ENCODE measurements around the gene HORMAD2. TPM values are rescaled to one million over a fixed set of nuclear protein-coding genes. Genes with fewer than 3 reads are reported as not detected.

The HORMAD2 gene
- total and polyA plus RNA-seq, 4 experiments from 2014 or later, result not detected

- no peaks in the 10 kb centered on the region for H3K27me3 ChIP-seq (ENCODE audit: insufficient read depth, low read length)
- Mint-ChIP-seq H3K27ac (peak overlapping the region in 4 of 7 donors; percentile 31 to 58 (median 48)), H3K27me3 (peaks cover 0 to 2% of the 10 kb centered on the region in 2 donors), H3K36me3 (no peaks in the 10 kb centered on the region), H3K4me1 (peaks cover 12 to 18% (median 17%) of the 10 kb centered on the region in 4 donors), H3K4me3 (peak overlapping the region in 4 of 8 donors; percentile 8 to 53 (median 40)), H3K9me3 (peaks cover 0 to 3% (median 0%) of the 10 kb centered on the region in 8 donors)
- no peaks in the 10 kb centered on the region for H3K36me3 ChIP-seq (ENCODE audit: insufficient read depth, low read length)
- H3K9me3 ChIP-seq (ENCODE audit: control insufficient read depth in 1 of 2, low read length in 2 of 2), result no peaks in the 10 kb centered on the region
- intact Hi-C loops (cut with micrococcal nuclease), result no loop called here
- POLR2A ChIA-PET (ENCODE audit: partially characterized antibody), result no interaction called here
- no peak overlapping the region for H3K27ac ChIP-seq (ENCODE audit: low read depth, low read length)
- H3K4me1 ChIP-seq (ENCODE audit: insufficient read depth, low read length), result peaks cover 20% of the 10 kb centered on the region
- CTCF ChIA-PET (ENCODE audit: partially characterized antibody), result no interaction called here
- no peak overlapping the region for H3K4me3 ChIP-seq (ENCODE audit: low read length in 2 of 2)
- DNase-seq, result no peak
Measured at GRCh38 chr22:30158744-30159500, 78.7 kb downstream of the HORMAD2 start.

GRCh38 chr22:30159561-30160353 is 79.5 kb downstream of the HORMAD2 start:
- Histone ChIP-seq H3K36me3 (ENCODE audit: insufficient read depth, low read length) (no peaks in the 10 kb centered on the region), H3K27me3 (ENCODE audit: insufficient read depth, low read length) (no peaks in the 10 kb centered on the region), H3K9me3 (ENCODE audit: control insufficient read depth in 1 of 2, low read length in 2 of 2) (no peaks in the 10 kb centered on the region), H3K27ac (ENCODE audit: low read depth, low read length) (no peak overlapping the region), H3K4me3 (ENCODE audit: low read length in 2 of 2) (no peak overlapping the region), H3K4me1 (ENCODE audit: insufficient read depth, low read length) (peaks cover 20% of the 10 kb centered on the region)
- POLR2A ChIA-PET (ENCODE audit: partially characterized antibody), result interaction anchor here (1.3 kb wide), 1 partner anchor 10 kb away, joined by 3 read pairs; no protein-coding TSS in a partner anchor
- Mint-ChIP-seq H3K9me3 (peaks cover 0 to 3% (median 0%) of the 10 kb centered on the region in 8 donors), H3K36me3 (no peaks in the 10 kb centered on the region), H3K27me3 (peaks cover 0 to 2% of the 10 kb centered on the region in 2 donors), H3K4me1 (peaks cover 12 to 18% (median 17%) of the 10 kb centered on the region in 4 donors), H3K27ac (peak overlapping the region in 5 of 7 donors; percentile 23 to 87 (median 70)), H3K4me3 (no peak overlapping the region)
- CTCF ChIA-PET (ENCODE audit: partially characterized antibody), result interaction anchor here (1.2 kb wide), 1 partner anchor 36 kb away, joined by 3 read pairs; no protein-coding TSS in a partner anchor
- intact Hi-C loops (cut with micrococcal nuclease), result no loop called here
- no peak for DNase-seq

- Mint-ChIP-seq H3K4me1 (peaks cover 12 to 18% (median 17%) of the 10 kb centered on the region in 4 donors), H3K4me3 (peak overlapping the region in 3 of 8 donors; percentile 18 to 36 (median 31)), H3K27ac (peak overlapping the region in 5 of 7 donors; percentile 23 to 84 (median 57)), H3K9me3 (no peaks in the 10 kb centered on the region), H3K27me3 (no peaks in the 10 kb centered on the region), H3K36me3 (no peaks in the 10 kb centered on the region)
- ChIA-PET CTCF (ENCODE audit: partially characterized antibody) (no interaction called here), POLR2A (ENCODE audit: partially characterized antibody) (interaction anchor here (1.3 kb wide), 1 partner anchor 8 kb away, joined by 3 read pairs; no protein-coding TSS in a partner anchor)
- Histone ChIP-seq H3K27ac (ENCODE audit: low read depth, low read length) (no peak overlapping the region), H3K4me1 (ENCODE audit: insufficient read depth, low read length) (peaks cover 20% of the 10 kb centered on the region), H3K9me3 (ENCODE audit: control insufficient read depth in 1 of 2, low read length in 2 of 2) (no peaks in the 10 kb centered on the region), H3K27me3 (ENCODE audit: insufficient read depth, low read length) (no peaks in the 10 kb centered on the region), H3K4me3 (ENCODE audit: low read length in 2 of 2) (no peak overlapping the region), H3K36me3 (ENCODE audit: insufficient read depth, low read length) (no peaks in the 10 kb centered on the region)
- DNase-seq, result peak in 3 of 5 donors; percentile 10 to 29 (median 14)
- intact Hi-C loops (cut with micrococcal nuclease), result no loop called here
Measured at GRCh38 chr22:30161051-30161469, 80.8 kb downstream of the HORMAD2 start.

- Histone ChIP-seq H3K4me1 (ENCODE audit: insufficient read depth, low read length) (peaks cover 36% of the 10 kb centered on the region), H3K4me3 (ENCODE audit: low read length in 2 of 2) (no peak overlapping the region), H3K9me3 (ENCODE audit: control insufficient read depth in 1 of 2, low read length in 2 of 2) (no peaks in the 10 kb centered on the region), H3K27ac (ENCODE audit: low read depth, low read length) (no peak overlapping the region), H3K36me3 (ENCODE audit: insufficient read depth, low read length) (no peaks in the 10 kb centered on the region), H3K27me3 (ENCODE audit: insufficient read depth, low read length) (no peaks in the 10 kb centered on the region)
- Mint-ChIP-seq H3K27me3 (no peaks in the 10 kb centered on the region), H3K9me3 (no peaks in the 10 kb centered on the region), H3K4me1 (peaks cover 0 to 3% (median 0%) of the 10 kb centered on the region in 4 donors), H3K27ac (peak overlapping the region in 2 of 7 donors; percentile 11 to 39), H3K4me3 (no peak overlapping the region), H3K36me3 (no peaks in the 10 kb centered on the region)
- ChIA-PET POLR2A (ENCODE audit: partially characterized antibody) (no interaction called here), CTCF (ENCODE audit: partially characterized antibody) (no interaction called here)
- DNase-seq, result no peak
- intact Hi-C loops (cut with micrococcal nuclease), result no loop called here
Measured at GRCh38 chr22:30167296-30167695, 87.0 kb downstream of the HORMAD2 start.

- CTCF ChIA-PET (ENCODE audit: partially characterized antibody), result no interaction called here
- H3K4me3 Mint-ChIP-seq, result no peak overlapping the region
- no peak overlapping the region for H3K27ac ChIP-seq (ENCODE audit: low read depth, low read length)
- H3K4me1 ChIP-seq (ENCODE audit: insufficient read depth, low read length), result peaks cover 36% of the 10 kb centered on the region
- no peaks in the 10 kb centered on the region for H3K27me3 Mint-ChIP-seq
- no peak overlapping the region for H3K4me3 ChIP-seq (ENCODE audit: low read length in 2 of 2)
- H3K27me3 ChIP-seq (ENCODE audit: insufficient read depth, low read length), result no peaks in the 10 kb centered on the region
- H3K4me1 Mint-ChIP-seq, result peaks cover 0 to 3% (median 0%) of the 10 kb centered on the region in 4 donors
- no peaks in the 10 kb centered on the region for H3K9me3 Mint-ChIP-seq
- H3K36me3 ChIP-seq (ENCODE audit: insufficient read depth, low read length), result no peaks in the 10 kb centered on the region
- intact Hi-C loops (cut with micrococcal nuclease), result no loop called here
- no peak for DNase-seq
- H3K27ac Mint-ChIP-seq, result peak overlapping the region in 1 of 7 donors; percentile 11
- H3K9me3 ChIP-seq (ENCODE audit: control insufficient read depth in 1 of 2, low read length in 2 of 2), result no peaks in the 10 kb centered on the region
- H3K36me3 Mint-ChIP-seq, result no peaks in the 10 kb centered on the region
- POLR2A ChIA-PET (ENCODE audit: partially characterized antibody), result interaction anchor here (1.4 kb wide), 1 partner anchor 22 kb away, joined by 3 read pairs; no protein-coding TSS in a partner anchor
Measured at GRCh38 chr22:30167734-30168133, 87.5 kb downstream of the HORMAD2 start.

- Mint-ChIP-seq H3K9me3 (no peaks in the 10 kb centered on the region), H3K27me3 (no peaks in the 10 kb centered on the region), H3K4me3 (no peak overlapping the region), H3K27ac (no peak overlapping the region), H3K36me3 (no peaks in the 10 kb centered on the region), H3K4me1 (peaks cover 0 to 3% (median 0%) of the 10 kb centered on the region in 4 donors)
- POLR2A ChIA-PET (ENCODE audit: partially characterized antibody), result interaction anchor here (0.9 to 1.4 kb wide), 5 partner anchors 9 to 20 kb away, joined by 3 read pairs; no protein-coding TSS in a partner anchor
- Histone ChIP-seq H3K4me3 (ENCODE audit: low read length in 2 of 2) (no peak overlapping the region), H3K36me3 (ENCODE audit: insufficient read depth, low read length) (no peaks in the 10 kb centered on the region), H3K27me3 (ENCODE audit: insufficient read depth, low read length) (no peaks in the 10 kb centered on the region), H3K27ac (ENCODE audit: low read depth, low read length) (no peak overlapping the region), H3K4me1 (ENCODE audit: insufficient read depth, low read length) (peaks cover 36% of the 10 kb centered on the region), H3K9me3 (ENCODE audit: control insufficient read depth in 1 of 2, low read length in 2 of 2) (no peaks in the 10 kb centered on the region)
- peak in 4 of 5 donors; percentile 25 to 58 (median 51) for DNase-seq
- CTCF ChIA-PET (ENCODE audit: partially characterized antibody), result interaction anchor here (1.1 kb wide), 1 partner anchor 9 kb away, joined by 3 read pairs; no protein-coding TSS in a partner anchor
- intact Hi-C loops (cut with micrococcal nuclease), result no loop called here
Measured at GRCh38 chr22:30169002-30169401, 88.7 kb downstream of the HORMAD2 start.

- Histone ChIP-seq H3K4me1 (ENCODE audit: insufficient read depth, low read length) (peaks cover 36% of the 10 kb centered on the region), H3K9me3 (ENCODE audit: control insufficient read depth in 1 of 2, low read length in 2 of 2) (no peaks in the 10 kb centered on the region), H3K27ac (ENCODE audit: low read depth, low read length) (no peak overlapping the region), H3K4me3 (ENCODE audit: low read length in 2 of 2) (no peak overlapping the region), H3K36me3 (ENCODE audit: insufficient read depth, low read length) (no peaks in the 10 kb centered on the region), H3K27me3 (ENCODE audit: insufficient read depth, low read length) (no peaks in the 10 kb centered on the region)
- Mint-ChIP-seq H3K36me3 (no peaks in the 10 kb centered on the region), H3K9me3 (no peaks in the 10 kb centered on the region), H3K27me3 (no peaks in the 10 kb centered on the region), H3K4me3 (no peak overlapping the region), H3K4me1 (peaks cover 0 to 3% (median 0%) of the 10 kb centered on the region in 4 donors), H3K27ac (no peak overlapping the region)
- CTCF ChIA-PET (ENCODE audit: partially characterized antibody), result no interaction called here
- intact Hi-C loops (cut with micrococcal nuclease), result no loop called here
- DNase-seq, result no peak
- POLR2A ChIA-PET (ENCODE audit: partially characterized antibody), result interaction anchor here (0.6 kb wide), 1 partner anchor 51 kb away, joined by 3 read pairs; no protein-coding TSS in a partner anchor
Measured at GRCh38 chr22:30170129-30170528, 89.9 kb downstream of the HORMAD2 start.

All from CD4-positive, alpha-beta memory T cell (primary cell).